GM12878 (cell line): ENCODE data around the gene DIP2A. TPM values are rescaled to one million over a fixed set of nuclear protein-coding genes. Genes with fewer than 3 reads are reported as not detected.

ENCODE experiments used
- BCL3 ChIP-seq: IDR thresholded peaks from 2 replicates; pipeline ENCODE4 v1.6.1; 2011; ENCODE audit warnings: borderline replicate concordance, low read depth, mild to moderate bottlenecking, moderate library complexity, low read length; ENCODE audit not compliant: insufficient read depth, poor library complexity, severe bottlenecking
- CBX5 ChIP-seq: sonication (generic); IDR thresholded peaks from 2 replicates; pipeline ENCODE4 v1.6.1; 2016; ENCODE audit warnings: low read depth, moderate library complexity, mild to moderate bottlenecking, inconsistent platforms
- CHD4 ChIP-seq: fragments of 200-600 bp; sonication (generic); IDR thresholded peaks from 2 replicates; pipeline ENCODE4 v1.6.1; 2016; ENCODE audit warnings: mild to moderate bottlenecking
- CTCF ChIP-seq, 3 experiments: IDR thresholded peaks in 2 of 3; conservative IDR thresholded peaks in 1 of 3; 2 replicates each; pipeline ENCODE4 v1.5.1; 2011; ENCODE audit warnings: low read depth in 3 of 3, low read length in 3 of 3, mild to moderate bottlenecking in 3 of 3, control low read depth in 2 of 3, moderate library complexity in 2 of 3, inconsistent platforms in 1 of 3, mixed read lengths in 1 of 3; ENCODE audit not compliant: control insufficient read depth in 2 of 3, insufficient read depth in 1 of 3; ENCODE audit errors: extremely low read depth in 1 of 3
- FOXM1 ChIP-seq: IDR thresholded peaks from 2 replicates; pipeline ENCODE4 v1.6.1; 2012; ENCODE audit warnings: low read depth, mild to moderate bottlenecking, inconsistent platforms, low read length, moderate library complexity
- POLR2AphosphoS5 ChIP-seq: IDR thresholded peaks from 2 replicates; pipeline ENCODE4 v1.6.1; 2011; ENCODE audit warnings: mild to moderate bottlenecking, low read length, inconsistent platforms
- RBBP5 ChIP-seq: fragments of 200-600 bp; sonication (generic); conservative IDR thresholded peaks from 2 replicates; pipeline ENCODE4 v1.6.1; 2016
- REST ChIP-seq: IDR thresholded peaks from 2 replicates; pipeline ENCODE4 v1.6.1; 2012; ENCODE audit warnings: mild to moderate bottlenecking, low read depth, low read length
- SUPT20H ChIP-seq: IDR thresholded peaks from 2 replicates; pipeline ENCODE4 v1.6.1; 2011; ENCODE audit warnings: low read depth, mild to moderate bottlenecking, low read length, moderate library complexity, borderline replicate concordance; ENCODE audit not compliant: control insufficient read depth
- USF2 ChIP-seq: IDR thresholded peaks from 2 replicates; pipeline ENCODE4 v1.6.1; 2011; ENCODE audit warnings: low read depth, low read length, improper control_type of control experiment, borderline replicate concordance
- ZBTB11 ChIP-seq: fragments of 450-650 bp; formaldehyde crosslinking; IDR thresholded peaks from 2 replicates; pipeline ENCODE4 v1.5.0; 2022; ENCODE audit warnings: mild to moderate bottlenecking, missing genetic modification characterization
- ZNF622 ChIP-seq: fragments of 450-650 bp; IDR thresholded peaks from 2 replicates; pipeline ENCODE4 v1.6.1; 2017; ENCODE audit warnings: mild to moderate bottlenecking, inconsistent platforms
- ZSCAN29 ChIP-seq: fragments of 450-650 bp; IDR thresholded peaks from 2 replicates; pipeline ENCODE4 v1.6.1; 2017; ENCODE audit warnings: mild to moderate bottlenecking, moderate library complexity
- polyA plus RNA-seq, 11 experiments: library from polyadenylated mRNA; depleted of rRNA in 4 of 11; unstranded in 6 of 11; stranded (reverse) in 5 of 11; fragments of >200 nt; fragmentation: Nextera tagmentation in 4 of 11; fragmentation: Illumina TruSeq in 1 of 11; extraction: Ambion mirVana in 4 of 11; extraction: Trizol in 1 of 11; gene quantifications; 1 replicate in 1 of 11; 2 replicates in 10 of 11; pipeline versions ENCODE4 v1.2.1 to v1.2.3, GENCODE V29; 2011 to 2016; ENCODE audit warnings: inconsistent platforms in 2 of 11, missing spikeins in 2 of 11, low read depth in 1 of 11
- total RNA-seq, 4 experiments: library from RNA; depleted of rRNA in 3 of 4; stranded (reverse); fragments of >200 nt in 3 of 4; fragmentation: Illumina TruSeq in 1 of 4; extraction: Trizol in 1 of 4; gene quantifications; 2 replicates each; pipeline versions ENCODE4 v1.2.1 to v1.2.3, GENCODE V29; 2013 to 2021
- TF ChIP-seq, protein P1 (sequence below): fragments of 450-650 bp; IDR thresholded peaks from 2 replicates; pipeline ENCODE4 v1.6.1; 2017; ENCODE audit warnings: antibody characterized with exemption, mild to moderate bottlenecking, moderate library complexity

DIP2A gene
- total and polyA plus RNA-seq, 10 of the 15 experiments (the other 5 are each of a cell fraction or from before 2014, with no cell fraction given) = 1.7 to 25.5 (median 12.2) TPM

DNA sequence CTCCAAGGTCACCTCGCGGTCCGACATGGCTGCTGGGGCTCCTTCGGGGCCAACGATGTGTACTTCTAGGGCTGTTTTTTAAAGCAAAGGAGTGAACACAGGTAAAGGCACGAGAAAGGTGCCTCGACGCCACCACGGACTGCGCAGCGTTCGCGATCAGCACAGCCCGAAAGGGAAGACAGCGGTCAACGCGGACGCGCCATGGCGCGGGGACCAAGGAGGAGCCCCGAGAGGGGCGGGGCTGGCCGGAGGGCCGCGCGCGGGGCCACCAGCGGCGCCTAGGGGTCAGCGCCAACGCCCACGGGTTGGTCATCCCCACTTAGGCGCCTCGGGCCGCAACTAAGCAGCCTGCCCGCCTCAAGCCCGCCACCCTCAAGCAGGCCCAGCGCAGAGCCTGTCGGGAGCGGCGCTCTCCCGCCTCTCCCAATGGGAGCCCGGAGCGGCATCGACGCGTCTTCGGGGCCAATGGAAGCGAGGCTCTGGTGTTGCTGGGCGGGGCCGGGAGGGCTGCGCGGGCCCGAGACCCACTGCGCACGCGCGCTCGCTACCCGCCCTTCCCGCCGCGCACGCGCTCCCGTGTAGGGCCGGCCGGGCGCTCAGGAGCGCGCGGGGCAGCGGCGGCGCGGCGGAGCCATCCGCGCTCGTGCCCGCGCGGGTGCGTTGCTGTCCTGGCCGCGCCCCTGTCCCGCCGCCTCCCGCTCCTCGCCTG, at the start of gene DIP2A (continued):
- peak in 2 of 3 experiments; percentile 9; a peak in 1 of 6 replicates for TF ChIP-seq CTCF (IDR thresholded peaks at IDR 0.05 in 2 of 3, conservative IDR thresholded peaks at IDR 0.05 in 1 of 3; ENCODE audit: control insufficient read depth in 2 of 3, extremely low read depth in 1 of 3, insufficient read depth in 1 of 3, low read depth in 3 of 3, low read length in 3 of 3)
- no peak for TF ChIP-seq ZSCAN29
- TF ChIP-seq, protein P1, sequence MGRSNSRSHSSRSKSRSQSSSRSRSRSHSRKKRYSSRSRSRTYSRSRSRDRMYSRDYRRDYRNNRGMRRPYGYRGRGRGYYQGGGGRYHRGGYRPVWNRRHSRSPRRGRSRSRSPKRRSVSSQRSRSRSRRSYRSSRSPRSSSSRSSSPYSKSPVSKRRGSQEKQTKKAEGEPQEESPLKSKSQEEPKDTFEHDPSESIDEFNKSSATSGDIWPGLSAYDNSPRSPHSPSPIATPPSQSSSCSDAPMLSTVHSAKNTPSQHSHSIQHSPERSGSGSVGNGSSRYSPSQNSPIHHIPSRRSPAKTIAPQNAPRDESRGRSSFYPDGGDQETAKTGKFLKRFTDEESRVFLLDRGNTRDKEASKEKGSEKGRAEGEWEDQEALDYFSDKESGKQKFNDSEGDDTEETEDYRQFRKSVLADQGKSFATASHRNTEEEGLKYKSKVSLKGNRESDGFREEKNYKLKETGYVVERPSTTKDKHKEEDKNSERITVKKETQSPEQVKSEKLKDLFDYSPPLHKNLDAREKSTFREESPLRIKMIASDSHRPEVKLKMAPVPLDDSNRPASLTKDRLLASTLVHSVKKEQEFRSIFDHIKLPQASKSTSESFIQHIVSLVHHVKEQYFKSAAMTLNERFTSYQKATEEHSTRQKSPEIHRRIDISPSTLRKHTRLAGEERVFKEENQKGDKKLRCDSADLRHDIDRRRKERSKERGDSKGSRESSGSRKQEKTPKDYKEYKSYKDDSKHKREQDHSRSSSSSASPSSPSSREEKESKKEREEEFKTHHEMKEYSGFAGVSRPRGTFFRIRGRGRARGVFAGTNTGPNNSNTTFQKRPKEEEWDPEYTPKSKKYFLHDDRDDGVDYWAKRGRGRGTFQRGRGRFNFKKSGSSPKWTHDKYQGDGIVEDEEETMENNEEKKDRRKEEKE = no peak
- no peak for TF ChIP-seq CBX5
- no peak for TF ChIP-seq RBBP5
- no peak for TF ChIP-seq USF2
- TF ChIP-seq SUPT20H = no peak
- no peak for TF ChIP-seq REST
- no peak for TF ChIP-seq CHD4
- no peak for TF ChIP-seq ZNF622
- TF ChIP-seq ZBTB11 = no peak
- TF ChIP-seq POLR2AphosphoS5 = peak; percentile 73; the same call in 1 of the 2 replicates
- TF ChIP-seq BCL3 = no peak
- TF ChIP-seq FOXM1 = no peak
